Measurements from ENCODE around the gene DGKD. TPM values are rescaled to one million over a fixed set of nuclear protein-coding genes. Genes with fewer than 3 reads are reported as not detected.

Gene DGKD
- total RNA-seq, 1 experiment from 2014 or later: 52.0 TPM

- ATAC-seq (no peak), DNase-seq (ENCODE audit: low read depth, low spot score) (no peak)
- peak overlapping the region; percentile 88 for H3K4me2 ChIP-seq (ENCODE audit: low read length)
- TF ChIP-seq EGR1 (IDR thresholded peaks at IDR 0.05; ENCODE audit: low read depth) (no peak), YY1 (IDR thresholded peaks at IDR 0.05; ENCODE audit: extremely low read depth, insufficient replicate concordance, low read depth, low read length) (no peak)
- no peaks in the 10 kb centered on the region; a peak in 1 of 4 replicates for H3K36me3 ChIP-seq (ENCODE audit: control insufficient read depth in 1 of 2, insufficient read depth in 2 of 2, low read length in 2 of 2)
- no peak overlapping the region for H2AFZ ChIP-seq (ENCODE audit: low read depth, low read length, poor library complexity, severe bottlenecking)
- peaks cover 29 to 51% of the 10 kb centered on the region in 2 experiments for H3K4me1 ChIP-seq (ENCODE audit: control insufficient read depth in 1 of 2, insufficient read depth in 2 of 2, low read length in 2 of 2)
- peak overlapping the region; percentile 70 for H3K9ac ChIP-seq (ENCODE audit: low read length)
- H3K4me3 ChIP-seq (replicated peaks in 1 of 2; ENCODE audit: low read depth in 1 of 2, low read length in 2 of 2): peak overlapping the region; percentile 65 to 82
- CTCF ChIA-PET: no interaction called here
- H4K20me1 ChIP-seq (ENCODE audit: insufficient read depth): no peaks in the 10 kb centered on the region; the same call in 1 of the 2 replicates
- no peaks in the 10 kb centered on the region for H3K9me3 ChIP-seq (ENCODE audit: control insufficient read depth in 1 of 2, insufficient read depth in 1 of 2, low read depth in 1 of 2, low read length in 2 of 2)
- H3K27me3 ChIP-seq (ENCODE audit: insufficient read depth, low read length): no peaks in the 10 kb centered on the region
- no TSS peak for BruUV-seq (replicated peaks)
- intact Hi-C loops (cut with micrococcal nuclease): loop anchor here (5.0 kb wide), 1 partner anchor 103 kb away; the partner anchor contains the start of gene ATG16L1
- peaks cover 52% of the 10 kb centered on the region for H3K79me2 ChIP-seq (ENCODE audit: insufficient read depth, low read length)
- no peaks in the 10 kb centered on the region for H3K9me2 ChIP-seq (ENCODE audit: insufficient read depth)
- H3K27ac ChIP-seq (ENCODE audit: low read depth, low read length): peak overlapping the region; percentile 63; the same call in 1 of the 2 replicates
- POLR2A ChIA-PET: no interaction called here
- RAD21 ChIA-PET (ENCODE audit: low non-redundant PET in 1 of 2, low total read pairs in 2 of 2, uncharacterized antibody in 2 of 2, unreplicated experiment in 2 of 2): no interaction called here
Observed at GRCh38 chr2:233354971-233355574, 779 bp downstream of the DGKD start.

GRCh38 chr2:233355916-233356315 is 1.6 kb downstream of the DGKD start:
- Histone ChIP-seq H3K79me2 (ENCODE audit: insufficient read depth, low read length) (peaks cover 61% of the 10 kb centered on the region), H2AFZ (ENCODE audit: low read depth, low read length, poor library complexity, severe bottlenecking) (no peak overlapping the region), H3K36me3 (ENCODE audit: control insufficient read depth in 1 of 2, insufficient read depth in 2 of 2, low read length in 2 of 2) (no peaks in the 10 kb centered on the region; a peak in 1 of 4 replicates), H3K4me1 (ENCODE audit: control insufficient read depth in 1 of 2, insufficient read depth in 2 of 2, low read length in 2 of 2) (peaks cover 22 to 43% of the 10 kb centered on the region in 2 experiments), H3K9me2 (ENCODE audit: insufficient read depth) (no peaks in the 10 kb centered on the region), H3K4me3 (replicated peaks in 1 of 2; ENCODE audit: low read depth in 1 of 2, low read length in 2 of 2) (peak overlapping the region; percentile 65 to 82), H3K27me3 (ENCODE audit: insufficient read depth, low read length) (no peaks in the 10 kb centered on the region), H3K9ac (ENCODE audit: low read length) (no peak overlapping the region), H3K9me3 (ENCODE audit: control insufficient read depth in 1 of 2, insufficient read depth in 1 of 2, low read depth in 1 of 2, low read length in 2 of 2) (no peaks in the 10 kb centered on the region), H3K27ac (ENCODE audit: low read depth, low read length) (no peak overlapping the region), H3K4me2 (ENCODE audit: low read length) (peak overlapping the region; percentile 88), H4K20me1 (ENCODE audit: insufficient read depth) (no peaks in the 10 kb centered on the region; the same call in 1 of the 2 replicates)
- no peak for ATAC-seq
- BruUV-seq (replicated peaks): TSS peak; percentile 71
- intact Hi-C loops (cut with micrococcal nuclease): no loop called here
- ChIA-PET RAD21 (ENCODE audit: low non-redundant PET in 1 of 2, low total read pairs in 2 of 2, uncharacterized antibody in 2 of 2, unreplicated experiment in 2 of 2) (no interaction called here), CTCF (no interaction called here), POLR2A (no interaction called here)
- no peak for DNase-seq (ENCODE audit: low read depth, low spot score)
- TF ChIP-seq POLR2AphosphoS5 (IDR thresholded peaks at IDR 0.05; ENCODE audit: low read depth, low read length): no peak
